GM21576 (cell line): ENCODE data around the gene LY6G6F.

Source experiments
- ATAC-seq: cut with Tn5 transposase; IDR thresholded peaks from one replicate; pipeline ENCODE4 v1.9.1; 2021; ENCODE audit warnings: mild to moderate bottlenecking, moderate library complexity; ENCODE audit not compliant: unreplicated experiment

LY6G6F gene

DNA sequence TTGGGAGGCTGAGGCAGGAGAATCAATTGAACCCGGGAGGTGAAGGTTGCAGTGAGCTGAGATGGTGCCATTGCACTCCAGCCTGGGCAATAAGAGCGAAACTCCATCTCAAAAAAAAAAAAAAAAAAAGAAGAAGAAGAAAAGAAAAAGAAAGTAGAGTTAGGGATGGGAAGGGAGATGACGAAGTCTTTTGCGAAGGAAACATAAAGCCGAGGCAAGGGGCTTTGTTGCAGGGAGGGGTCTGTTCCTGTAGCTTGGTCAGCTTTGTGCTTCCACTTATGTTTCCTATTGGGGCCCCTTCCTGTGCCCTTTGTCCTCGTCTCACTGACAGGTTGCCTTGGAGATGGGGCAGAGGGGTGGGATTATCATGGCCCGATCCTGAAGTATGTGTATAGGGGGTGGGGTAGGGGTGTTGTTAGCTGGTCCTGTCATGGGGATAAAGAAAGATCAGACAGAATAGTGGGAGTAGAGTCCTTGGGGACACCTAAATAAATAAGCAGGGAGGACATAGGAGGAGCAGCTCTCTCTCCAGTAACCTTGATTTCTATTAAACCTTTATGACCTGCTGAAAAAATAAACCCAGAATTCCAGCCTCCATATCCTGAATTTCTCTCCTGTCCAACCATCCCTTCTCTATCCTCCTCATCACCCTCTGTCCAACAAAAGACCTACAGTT lies 30.8 kb downstream of the LY6G6F start:
- no peak for ATAC-seq

DNA sequence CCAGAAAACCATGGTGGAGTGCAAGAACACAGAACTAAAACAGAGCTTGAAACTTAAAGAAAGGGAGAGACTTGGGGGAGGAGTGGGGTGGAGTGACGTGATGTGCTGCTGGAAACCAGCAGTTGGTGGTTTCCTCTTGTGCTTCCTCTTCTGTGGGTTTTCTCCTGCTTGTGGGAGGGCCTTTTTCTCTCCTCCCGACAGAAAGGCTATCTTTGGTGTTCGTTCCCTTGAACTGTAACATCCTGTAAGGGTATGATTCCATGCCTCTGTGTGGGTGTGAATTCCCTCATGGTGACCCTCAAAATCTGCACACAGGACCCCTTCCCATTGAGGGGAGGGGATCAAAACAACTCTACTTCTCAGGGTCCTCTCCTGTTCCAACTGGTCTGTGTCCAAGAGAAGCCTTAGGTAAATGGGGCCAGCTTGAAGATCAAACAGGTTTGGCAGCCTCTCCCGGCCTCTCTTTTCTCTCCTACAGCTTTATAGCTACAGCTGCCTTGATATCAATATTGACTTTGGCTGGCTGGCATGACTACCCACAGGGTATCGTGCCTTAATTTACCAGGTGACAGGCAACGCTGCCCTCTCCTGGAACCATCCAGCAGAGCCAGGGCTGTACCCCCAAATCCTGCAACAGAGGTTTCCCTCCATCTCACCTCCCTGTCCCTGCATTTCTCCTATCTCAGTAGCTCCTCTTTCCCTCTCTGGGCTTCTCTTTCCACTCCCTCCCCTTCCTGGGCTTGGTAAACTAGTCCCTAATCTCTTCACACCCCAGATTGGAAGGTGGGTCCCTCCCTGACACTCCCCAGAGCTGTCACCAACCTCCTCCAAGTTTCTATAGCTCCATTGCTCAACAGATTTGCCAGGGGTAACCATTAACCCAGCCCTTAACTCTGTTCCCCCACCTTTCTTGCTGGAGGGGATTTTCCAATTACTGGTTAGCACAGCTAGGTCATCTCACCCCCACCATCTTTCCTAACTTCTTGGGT lies 31.6 kb downstream of the LY6G6F start:
- no peak for ATAC-seq

- ATAC-seq = peak; percentile 63
These were observed 33.2 kb downstream of the LY6G6F start, which contains the start of gene MSH5 for GRCh38 chr6:31739639-31740396. Gene MSH5, plus strand, starts transcription at chr6:31740005. Its CDS starts 462 bp downstream, at chr6:31740467.

GRCh38 chr6:31740397-31741223 lies 33.9 kb downstream of the LY6G6F start:
- no peak for ATAC-seq

DNA sequence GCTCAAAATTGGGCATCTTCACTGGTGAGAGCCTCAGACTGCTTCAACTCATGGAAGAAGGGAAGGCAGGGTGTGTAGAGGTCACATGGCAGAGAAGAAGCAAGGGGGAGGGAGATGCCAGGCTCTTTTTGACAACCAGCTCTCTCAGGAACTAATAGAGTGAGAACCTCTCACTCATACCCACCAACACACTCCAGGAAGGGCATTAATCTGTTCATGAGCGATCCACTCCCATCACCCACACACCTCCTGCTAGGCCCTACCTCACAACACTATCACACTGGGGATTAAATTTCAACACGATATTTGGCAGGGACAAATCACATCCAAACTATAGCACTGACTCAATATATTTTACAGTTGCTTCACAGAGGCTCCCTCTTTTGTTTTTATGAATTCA lies 35.1 kb downstream of the LY6G6F start:
- ATAC-seq = no peak

- ATAC-seq = no peak
These were observed 36.2 kb downstream of the LY6G6F start for GRCh38 chr6:31742894-31743293.

DNA sequence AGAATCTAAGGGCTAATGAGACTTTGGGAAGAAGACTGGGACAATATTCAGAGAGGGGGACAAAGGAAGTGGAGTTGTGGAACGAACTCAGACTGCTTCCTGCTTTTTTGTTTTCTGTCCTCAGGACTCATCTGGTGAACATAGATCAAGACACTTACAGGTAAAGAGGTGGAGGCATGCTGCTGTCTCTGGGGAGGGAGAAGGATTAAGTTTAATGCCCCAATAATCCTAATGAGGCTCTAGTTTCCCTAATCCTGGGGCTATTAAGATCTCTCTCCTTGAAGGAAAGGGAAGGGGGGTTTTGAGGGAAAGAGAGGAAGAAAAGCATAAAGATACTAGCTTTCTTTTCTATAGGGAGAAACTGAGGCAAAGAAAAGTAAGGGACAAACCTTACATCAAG lies 37.8 kb downstream of the LY6G6F start:
- ATAC-seq = no peak

- no peak for ATAC-seq
These were observed 42.8 kb downstream of the LY6G6F start for GRCh38 chr6:31749301-31750036.

DNA sequence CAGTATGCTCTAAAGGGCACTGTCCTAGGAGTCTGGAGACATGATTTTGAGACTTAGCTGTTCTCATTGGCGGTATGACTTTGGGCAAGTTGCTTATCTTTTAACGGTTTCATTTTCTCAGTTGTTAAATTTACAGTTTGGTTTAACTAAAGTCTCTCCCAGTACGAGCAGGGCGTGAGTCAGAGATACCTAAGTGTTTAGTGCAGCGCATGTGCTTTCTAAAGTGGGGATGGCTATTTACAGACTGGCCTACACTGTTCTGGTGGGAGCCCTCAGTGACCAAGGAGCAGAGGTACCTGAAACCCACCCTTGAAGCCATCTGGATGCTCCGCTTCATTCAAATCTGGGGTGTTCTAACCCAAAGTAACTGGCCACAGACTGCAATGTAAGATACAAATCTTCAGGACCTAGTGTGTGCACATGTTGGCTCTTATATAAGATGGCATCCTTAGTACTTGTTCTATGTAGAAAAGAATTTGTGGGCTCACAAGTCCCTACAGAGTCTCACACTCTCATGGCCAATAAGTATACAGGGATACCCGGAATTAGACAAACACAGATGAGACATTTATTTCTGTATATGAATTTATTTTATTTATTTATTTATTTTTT lies 43.9 kb downstream of the LY6G6F start:
- ATAC-seq = no peak

GRCh38 chr6:31752739-31753319 lies 46.2 kb downstream of the LY6G6F start:
- ATAC-seq = no peak

GRCh38 chr6:31758281-31758680 lies 51.6 kb downstream of the LY6G6F start:
- ATAC-seq = no peak
